MM.1S (cell line): ENCODE measurements around the gene FAM83F.

Experiments used
- DNase-seq: peaks from one replicate; pipeline ENCODE4 v3.0.0-alpha.2; 2015
- H2AFZ ChIP-seq: fragments of 300-600 bp; sonication (generic); 2 replicates; pipeline ENCODE4 v1.6.0; 2016; ENCODE audit warnings: antibody characterized with exemption, low read length
- H3F3A ChIP-seq: fragments of 300-600 bp; sonication (generic); 2 replicates; pipeline ENCODE4 v1.6.1; 2016; ENCODE audit warnings: mild to moderate bottlenecking, antibody characterized with exemption, low read length, moderate library complexity, mixed read lengths; ENCODE audit not compliant: insufficient read depth
- H3K27ac ChIP-seq: fragments of 300-600 bp; sonication (generic); 2 replicates; pipeline ENCODE4 v1.5.1; 2016; ENCODE audit warnings: mild to moderate bottlenecking, low read length
- H3K27me3 ChIP-seq: fragments of 300-600 bp; sonication (generic); replicated peaks from 2 replicates; pipeline ENCODE4 v1.6.0; 2016; ENCODE audit warnings: low read length; ENCODE audit not compliant: insufficient read depth
- H3K36me3 ChIP-seq: fragments of 300-600 bp; sonication (generic); replicated peaks from 2 replicates; pipeline ENCODE4 v1.6.1; 2016; ENCODE audit warnings: mild to moderate bottlenecking, low read length, mixed read lengths; ENCODE audit not compliant: insufficient read depth
- H3K4me1 ChIP-seq: fragments of 300-600 bp; sonication (generic); 2 replicates; pipeline ENCODE4 v1.6.1; 2016; ENCODE audit warnings: low read length, mixed read lengths
- H3K4me2 ChIP-seq: fragments of 300-600 bp; sonication (generic); 2 replicates; pipeline ENCODE4 v1.6.0; 2016; ENCODE audit warnings: low read depth, low read length
- H3K4me3 ChIP-seq: fragments of 300-600 bp; sonication (generic); 2 replicates; pipeline ENCODE4 v1.5.1; 2016; ENCODE audit warnings: low read length, mixed read lengths
- H3K79me2 ChIP-seq: fragments of 300-600 bp; sonication (generic); 2 replicates; pipeline ENCODE4 v1.6.1; 2016; ENCODE audit warnings: mixed run types, low read length, mixed read lengths
- H3K9ac ChIP-seq: fragments of 300-600 bp; sonication (generic); 2 replicates; pipeline ENCODE4 v1.6.1; 2016; ENCODE audit warnings: low read length, mixed read lengths
- H3K9me2 ChIP-seq: fragments of 300-600 bp; sonication (generic); replicated peaks from 2 replicates; pipeline ENCODE4 v1.6.1; 2016; ENCODE audit warnings: mild to moderate bottlenecking, low read length, mixed read lengths; ENCODE audit not compliant: insufficient read depth
- H3K9me3 ChIP-seq: fragments of 300-600 bp; sonication (generic); replicated peaks from 2 replicates; pipeline ENCODE4 v1.6.1; 2016; ENCODE audit warnings: mild to moderate bottlenecking, low read length, mixed read lengths; ENCODE audit not compliant: insufficient read depth
- H4K20me1 ChIP-seq: fragments of 300-600 bp; sonication (generic); 2 replicates; pipeline ENCODE4 v1.6.1; 2016; ENCODE audit warnings: mild to moderate bottlenecking, low read length, moderate library complexity, mixed read lengths; ENCODE audit not compliant: insufficient read depth
- EZH2 ChIP-seq: fragments of 300-600 bp; sonication (generic); optimal IDR thresholded peaks from 2 replicates; pipeline ENCODE3; 2017; ENCODE audit warnings: low read depth, mild to moderate bottlenecking, antibody characterized with exemption, low read length, mixed read lengths
- EZH2phosphoT487 ChIP-seq: fragments of 300-600 bp; sonication (generic); IDR thresholded peaks from 2 replicates; pipeline ENCODE4 v1.6.1; 2018; ENCODE audit warnings: antibody characterized with exemption, low read length
- TF ChIP-seq, protein P1 (sequence below): fragments of 300-600 bp; sonication (generic); IDR thresholded peaks from 2 replicates; pipeline ENCODE4 v1.5.1; 2016; ENCODE audit warnings: antibody characterized with exemption, low read length, mixed read lengths

FAM83F gene

DNA sequence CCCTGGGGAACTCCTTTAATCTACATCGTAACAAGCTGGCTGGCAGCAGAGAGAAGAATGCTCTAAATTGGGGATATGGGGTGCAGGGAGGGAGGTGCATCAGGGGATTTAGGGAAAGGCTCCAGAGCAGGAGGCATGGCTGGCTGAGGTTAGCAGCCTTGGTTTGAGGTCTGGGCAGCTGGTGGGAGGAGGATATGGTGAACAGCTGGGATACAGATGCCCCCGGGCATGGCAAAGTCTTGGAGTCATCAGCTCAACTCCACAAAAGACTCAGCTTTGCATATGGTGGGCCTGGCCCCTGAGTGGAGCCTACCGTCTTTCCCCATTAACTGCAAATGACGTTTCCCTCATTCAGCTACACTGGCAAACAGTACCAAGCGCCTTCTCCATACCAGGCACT lies 5.4 kb downstream of the FAM83F start:
- H4K20me1 ChIP-seq, result no peaks in the 10 kb centered on the region
- no peaks in the 10 kb centered on the region for H3K4me1 ChIP-seq
- no peak overlapping the region for H3K27ac ChIP-seq
- H3K36me3 ChIP-seq, result no peaks in the 10 kb centered on the region
- TF ChIP-seq EZH2 (no peak), EZH2phosphoT487 (no peak)
- TF ChIP-seq, protein P1, sequence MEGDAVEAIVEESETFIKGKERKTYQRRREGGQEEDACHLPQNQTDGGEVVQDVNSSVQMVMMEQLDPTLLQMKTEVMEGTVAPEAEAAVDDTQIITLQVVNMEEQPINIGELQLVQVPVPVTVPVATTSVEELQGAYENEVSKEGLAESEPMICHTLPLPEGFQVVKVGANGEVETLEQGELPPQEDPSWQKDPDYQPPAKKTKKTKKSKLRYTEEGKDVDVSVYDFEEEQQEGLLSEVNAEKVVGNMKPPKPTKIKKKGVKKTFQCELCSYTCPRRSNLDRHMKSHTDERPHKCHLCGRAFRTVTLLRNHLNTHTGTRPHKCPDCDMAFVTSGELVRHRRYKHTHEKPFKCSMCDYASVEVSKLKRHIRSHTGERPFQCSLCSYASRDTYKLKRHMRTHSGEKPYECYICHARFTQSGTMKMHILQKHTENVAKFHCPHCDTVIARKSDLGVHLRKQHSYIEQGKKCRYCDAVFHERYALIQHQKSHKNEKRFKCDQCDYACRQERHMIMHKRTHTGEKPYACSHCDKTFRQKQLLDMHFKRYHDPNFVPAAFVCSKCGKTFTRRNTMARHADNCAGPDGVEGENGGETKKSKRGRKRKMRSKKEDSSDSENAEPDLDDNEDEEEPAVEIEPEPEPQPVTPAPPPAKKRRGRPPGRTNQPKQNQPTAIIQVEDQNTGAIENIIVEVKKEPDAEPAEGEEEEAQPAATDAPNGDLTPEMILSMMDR, result no peak
- H3F3A ChIP-seq, result no peaks in the 10 kb centered on the region
- H3K9me2 ChIP-seq, result no peaks in the 10 kb centered on the region
- H3K9me3 ChIP-seq, result no peaks in the 10 kb centered on the region
- DNase-seq, result no peak
- H3K9ac ChIP-seq, result no peak overlapping the region
- H3K79me2 ChIP-seq, result no peaks in the 10 kb centered on the region
- H2AFZ ChIP-seq, result no peak overlapping the region
- no peak overlapping the region for H3K4me3 ChIP-seq
- 0 out of 2 replicates have a peak, but pooled peaks cover 3% of the 10 kb centered on the region for H3K27me3 ChIP-seq
- H3K4me2 ChIP-seq, result no peak overlapping the region

DNA sequence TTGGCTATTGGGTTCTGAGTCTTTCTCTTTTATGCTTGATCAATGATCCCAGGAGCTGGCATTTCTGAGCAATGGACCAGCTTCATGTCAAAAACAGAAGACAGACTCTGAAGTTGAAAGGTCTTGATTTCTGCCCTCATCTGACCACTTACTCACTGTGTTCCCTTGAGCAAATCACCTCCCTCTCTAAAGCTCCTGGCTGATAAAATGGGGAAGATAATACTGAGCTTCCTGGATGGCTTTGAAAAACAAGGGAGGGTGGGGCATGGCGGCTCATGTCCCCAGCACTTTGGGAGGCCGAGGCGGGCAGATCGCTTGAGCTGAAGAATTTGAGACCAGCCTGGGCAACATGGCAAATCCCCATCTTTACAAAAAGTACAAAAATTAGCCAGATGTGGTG lies 6.4 kb downstream of the FAM83F start:
- no peak for DNase-seq
- no peaks in the 10 kb centered on the region for H3K79me2 ChIP-seq

DNA sequence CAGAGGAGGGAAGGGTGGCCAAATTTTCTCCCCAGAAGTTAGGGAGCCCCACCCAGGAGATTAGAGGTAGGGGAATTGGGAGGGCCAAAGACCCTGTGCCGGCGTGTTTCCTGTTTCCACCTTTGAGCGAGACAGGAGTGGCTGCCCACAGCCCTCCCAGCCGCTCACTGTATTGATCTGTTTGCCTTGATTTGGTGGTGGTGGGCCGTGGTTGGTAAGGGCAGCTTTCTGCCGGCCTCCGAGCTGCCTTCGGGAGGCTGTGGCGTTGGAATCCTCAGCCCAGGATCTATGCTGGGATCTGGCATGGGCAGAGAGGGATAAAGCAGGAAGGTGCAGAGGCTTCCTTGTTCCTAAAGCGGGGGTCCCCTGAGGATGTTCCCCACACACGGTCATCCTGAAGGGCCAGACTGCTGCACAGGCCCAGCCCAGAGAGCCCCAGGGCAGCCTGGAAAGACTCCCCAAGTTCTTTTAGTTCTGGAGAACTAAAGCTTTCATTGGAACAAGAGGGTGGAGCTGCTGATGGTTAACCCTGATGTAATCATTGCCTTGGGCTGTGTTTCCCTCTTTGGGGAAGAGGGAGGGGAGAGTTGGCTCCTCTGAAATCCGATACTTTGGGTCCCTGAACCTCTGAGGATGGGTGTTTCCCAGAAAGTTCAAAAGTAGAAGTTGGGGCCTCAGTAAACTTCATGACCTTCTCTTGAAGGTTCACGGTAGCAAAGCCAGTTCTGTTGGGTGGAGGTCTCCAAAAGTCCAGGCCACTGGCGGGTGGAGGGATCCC lies 7.2 kb downstream of the FAM83F start:
- H3K27me3 ChIP-seq, result 0 out of 2 replicates have a peak, but pooled peaks cover 3% of the 10 kb centered on the region
- no peaks in the 10 kb centered on the region for H3K9me2 ChIP-seq
- H3K9ac ChIP-seq, result no peak overlapping the region
- TF ChIP-seq EZH2 (no peak), EZH2phosphoT487 (no peak)
- TF ChIP-seq, protein P1, result no peak
- H3K4me3 ChIP-seq, result no peak overlapping the region
- no peaks in the 10 kb centered on the region for H3K4me1 ChIP-seq
- H3K9me3 ChIP-seq, result no peaks in the 10 kb centered on the region
- H2AFZ ChIP-seq, result no peak overlapping the region
- H3K79me2 ChIP-seq, result no peaks in the 10 kb centered on the region
- no peaks in the 10 kb centered on the region for H4K20me1 ChIP-seq
- no peaks in the 10 kb centered on the region for H3K36me3 ChIP-seq
- no peak for DNase-seq
- no peak overlapping the region for H3K4me2 ChIP-seq
- no peaks in the 10 kb centered on the region for H3F3A ChIP-seq
- no peak overlapping the region for H3K27ac ChIP-seq

More for the DNA sequence above, 6.4 kb downstream of the FAM83F start:
- no peak overlapping the region for H3K27ac ChIP-seq
- no peaks in the 10 kb centered on the region for H3K9me3 ChIP-seq
- H3K4me3 ChIP-seq, result no peak overlapping the region
- 0 out of 2 replicates have a peak, but pooled peaks cover 3% of the 10 kb centered on the region for H3K27me3 ChIP-seq
- H3K9me2 ChIP-seq, result no peaks in the 10 kb centered on the region
- no peaks in the 10 kb centered on the region for H3K4me1 ChIP-seq
- no peaks in the 10 kb centered on the region for H4K20me1 ChIP-seq
- no peaks in the 10 kb centered on the region for H3F3A ChIP-seq
- H2AFZ ChIP-seq, result no peak overlapping the region
- H3K9ac ChIP-seq, result no peak overlapping the region
- no peak overlapping the region for H3K4me2 ChIP-seq
- TF ChIP-seq EZH2 (no peak), EZH2phosphoT487 (no peak)
- TF ChIP-seq, protein P1, result no peak
- H3K36me3 ChIP-seq, result no peaks in the 10 kb centered on the region
